GM21737 (cell line): ENCODE results near the gene FAAP100.

Source experiments
- ATAC-seq: cut with Tn5 transposase; IDR thresholded peaks from one replicate; pipeline ENCODE4 v1.9.1; 2021; ENCODE audit warnings: mild to moderate bottlenecking, moderate library complexity; ENCODE audit not compliant: unreplicated experiment

FAAP100 gene

DNA sequence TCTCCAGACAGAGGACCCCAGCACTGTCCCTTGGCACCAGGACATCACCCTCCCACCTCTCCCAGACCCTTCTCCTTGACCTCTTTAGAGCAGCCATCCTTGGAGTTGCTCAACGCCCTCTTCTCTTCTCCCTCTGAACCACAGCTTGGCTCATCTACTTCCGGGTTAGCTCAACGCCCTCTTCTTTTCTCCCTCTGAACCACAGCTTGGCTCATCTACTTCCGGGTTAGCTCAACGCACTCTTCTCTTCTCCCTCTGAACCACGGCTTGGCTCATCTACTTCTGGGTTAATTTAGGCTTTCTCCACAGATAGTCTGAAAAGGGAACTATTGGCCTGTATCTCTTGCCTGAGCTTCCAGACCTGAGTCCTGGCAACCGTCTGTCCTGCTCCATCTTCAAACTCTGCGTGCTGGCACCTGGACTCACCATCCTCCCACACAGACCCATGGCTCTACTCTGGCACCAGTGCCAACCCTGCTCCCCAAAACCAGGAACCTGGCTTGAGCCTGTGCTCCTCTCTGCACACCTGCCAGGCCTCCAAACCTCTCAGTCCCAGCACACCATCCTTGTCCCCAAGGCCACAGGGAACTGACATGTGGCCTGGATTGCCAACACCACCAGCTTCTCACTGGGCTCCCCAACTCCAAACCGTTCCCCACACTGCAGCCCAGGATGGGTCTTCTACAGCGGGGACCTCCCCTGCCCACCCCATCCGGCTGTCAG lies 25.3 kb upstream of the FAAP100 start:
- ATAC-seq, result no peak

DNA sequence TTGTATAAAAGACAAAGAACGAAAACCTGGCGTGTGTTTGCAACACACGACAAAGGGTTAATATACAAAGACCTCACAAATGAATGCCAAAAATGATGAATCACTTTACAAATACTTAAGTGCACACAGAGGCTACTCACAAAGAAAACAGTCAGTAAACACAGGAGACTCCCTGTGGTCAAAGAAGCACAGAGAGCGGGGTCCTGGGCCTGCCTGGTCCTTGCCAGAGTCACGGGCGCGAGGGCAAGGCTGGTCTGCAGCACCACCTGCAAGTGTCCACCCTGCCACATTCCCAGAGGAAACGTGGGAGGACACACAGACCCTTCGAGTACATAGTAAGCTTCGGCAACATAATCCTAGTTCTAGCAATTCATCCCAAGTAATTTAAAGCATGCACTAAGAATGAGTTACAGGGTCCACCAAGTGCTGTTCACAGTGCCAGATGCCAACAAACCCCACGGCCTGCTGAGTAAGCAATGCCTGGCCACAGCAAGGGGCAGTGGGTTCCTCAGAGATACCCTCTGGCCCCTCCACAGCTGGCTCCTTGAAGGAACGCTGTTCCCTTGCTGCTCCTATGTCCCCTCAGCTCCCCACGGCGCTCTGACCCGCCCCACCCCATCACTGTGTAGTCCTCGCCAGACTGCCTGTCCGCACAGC lies 24.6 kb upstream of the FAAP100 start:
- no peak for ATAC-seq

DNA sequence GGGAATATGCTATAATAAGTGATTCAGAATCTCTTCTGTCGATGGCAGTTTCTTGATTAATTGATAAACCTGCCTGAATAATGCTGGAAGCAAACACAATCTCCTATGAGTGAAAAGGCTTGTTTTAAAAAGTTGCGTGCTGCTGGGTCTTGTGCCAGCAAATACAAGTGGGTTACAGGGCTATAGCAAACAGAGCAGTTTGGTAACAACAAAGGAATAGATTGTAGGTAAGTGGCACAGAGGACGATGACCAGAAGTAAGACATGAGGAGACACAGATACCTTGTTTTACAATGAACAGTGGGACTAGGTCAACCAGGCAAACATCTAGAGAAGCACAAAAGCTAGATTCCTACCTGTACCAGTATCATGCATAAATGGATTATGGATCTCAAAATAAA lies 23.7 kb upstream of the FAAP100 start:
- no peak for ATAC-seq

DNA sequence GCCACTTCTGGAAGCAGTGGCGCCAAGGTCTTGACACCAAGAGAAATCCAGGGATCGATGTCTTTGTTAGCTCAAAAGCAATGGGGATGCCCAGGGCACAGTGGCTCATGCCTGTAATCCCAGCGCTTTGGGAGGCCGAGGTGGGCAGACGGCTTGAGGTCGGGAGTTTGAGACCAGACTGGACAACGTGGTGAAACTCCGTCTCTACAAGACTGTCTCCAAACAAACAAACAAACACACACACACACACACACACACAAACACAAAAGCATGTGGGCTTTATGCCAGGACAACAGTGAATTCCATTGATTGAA lies 22.4 kb upstream of the FAAP100 start:
- no peak for ATAC-seq

- no peak for ATAC-seq
Measured at GRCh38 chr17:81573794-81574642, 21.9 kb upstream of the FAAP100 start.

GRCh38 chr17:81572563-81573168 lies 20.5 kb upstream of the FAAP100 start:
- ATAC-seq, result no peak

DNA sequence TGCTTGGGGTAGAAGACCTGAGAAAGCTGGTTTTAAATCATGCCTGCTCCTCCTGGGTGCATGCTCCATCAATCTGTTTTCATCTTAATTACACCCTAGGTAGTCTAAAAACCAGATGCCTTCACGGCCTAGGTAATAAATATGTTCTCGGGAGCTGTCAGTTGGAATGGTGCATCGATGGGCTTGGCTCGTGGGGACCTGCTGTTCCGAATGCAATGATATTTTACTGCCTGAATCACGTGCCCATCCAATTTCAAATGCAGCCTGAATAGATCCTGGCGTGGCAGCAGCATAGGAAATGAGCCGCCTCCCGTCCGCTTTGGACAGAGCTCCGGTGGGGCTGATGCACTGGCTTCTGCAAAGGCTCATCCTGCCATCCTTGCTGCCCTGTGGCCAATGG lies 18.8 kb upstream of the FAAP100 start:
- ATAC-seq, result no peak

DNA sequence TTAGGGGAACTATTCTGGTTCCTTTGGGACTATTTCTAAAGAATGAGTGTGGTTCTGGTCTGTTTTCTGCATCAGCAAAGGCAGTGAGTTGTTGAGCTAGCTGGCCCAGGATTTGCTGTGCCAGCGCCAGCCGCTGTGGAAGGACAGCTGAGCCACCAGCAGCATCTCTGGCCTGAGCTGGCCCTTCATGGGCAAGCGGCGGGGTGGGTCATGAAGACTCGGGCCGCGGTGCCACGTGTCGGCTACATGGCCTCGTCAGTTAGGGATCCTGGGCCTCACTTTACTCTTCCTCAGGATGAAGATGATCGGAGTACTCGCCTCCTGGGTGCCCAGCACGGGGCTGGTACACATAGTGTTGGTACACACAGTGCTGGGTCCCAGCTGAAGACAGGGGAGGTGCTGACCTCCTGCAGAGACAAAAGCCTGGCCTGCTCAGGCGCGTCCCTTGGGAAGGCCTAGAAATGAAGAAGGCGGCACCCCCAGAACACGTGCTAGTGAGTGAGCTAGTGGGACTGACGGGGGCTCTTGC lies 17.9 kb upstream of the FAAP100 start:
- no peak for ATAC-seq

GRCh38 chr17:81568416-81568815 lies 16.3 kb upstream of the FAAP100 start:
- ATAC-seq, result no peak

- ATAC-seq, result no peak
Measured at GRCh38 chr17:81567191-81567590, 15.0 kb upstream of the FAAP100 start.

DNA sequence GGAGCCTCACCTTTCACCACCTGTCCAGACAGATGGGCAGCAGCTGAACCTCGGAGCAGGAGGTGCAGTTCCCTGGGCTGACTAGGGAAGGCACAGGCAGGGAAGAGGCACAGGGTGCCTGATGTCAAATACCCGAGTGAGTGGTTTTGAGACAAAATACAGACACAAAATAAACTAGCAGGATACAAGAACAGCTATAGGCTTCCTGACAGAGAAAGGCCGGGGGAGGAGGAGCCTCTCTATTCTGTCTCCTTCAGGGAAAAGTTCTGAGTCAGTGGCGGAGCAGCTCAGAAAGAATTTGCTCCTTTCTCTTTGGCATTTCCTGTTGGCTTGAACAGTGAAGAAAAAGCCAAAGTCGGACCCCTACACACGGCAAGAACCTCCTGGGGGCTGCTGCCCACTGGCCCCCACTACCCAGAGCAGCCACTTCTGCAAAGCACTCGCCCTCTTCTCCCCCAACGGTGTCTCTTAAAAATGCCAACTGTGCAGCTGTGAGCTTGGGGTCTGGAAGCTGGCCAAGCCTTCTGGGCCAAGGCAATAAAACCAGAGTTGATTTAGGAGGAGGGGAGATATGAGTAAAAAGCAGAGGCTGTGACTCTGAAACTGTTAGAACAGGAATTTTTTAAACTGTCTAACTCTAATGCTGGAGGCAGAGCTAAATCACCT lies 14.4 kb upstream of the FAAP100 start:
- ATAC-seq, result no peak

GRCh38 chr17:81565231-81565630 lies 13.1 kb upstream of the FAAP100 start:
- ATAC-seq, result no peak

- ATAC-seq, result no peak
Measured at GRCh38 chr17:81564778-81565177, 12.6 kb upstream of the FAAP100 start.

DNA sequence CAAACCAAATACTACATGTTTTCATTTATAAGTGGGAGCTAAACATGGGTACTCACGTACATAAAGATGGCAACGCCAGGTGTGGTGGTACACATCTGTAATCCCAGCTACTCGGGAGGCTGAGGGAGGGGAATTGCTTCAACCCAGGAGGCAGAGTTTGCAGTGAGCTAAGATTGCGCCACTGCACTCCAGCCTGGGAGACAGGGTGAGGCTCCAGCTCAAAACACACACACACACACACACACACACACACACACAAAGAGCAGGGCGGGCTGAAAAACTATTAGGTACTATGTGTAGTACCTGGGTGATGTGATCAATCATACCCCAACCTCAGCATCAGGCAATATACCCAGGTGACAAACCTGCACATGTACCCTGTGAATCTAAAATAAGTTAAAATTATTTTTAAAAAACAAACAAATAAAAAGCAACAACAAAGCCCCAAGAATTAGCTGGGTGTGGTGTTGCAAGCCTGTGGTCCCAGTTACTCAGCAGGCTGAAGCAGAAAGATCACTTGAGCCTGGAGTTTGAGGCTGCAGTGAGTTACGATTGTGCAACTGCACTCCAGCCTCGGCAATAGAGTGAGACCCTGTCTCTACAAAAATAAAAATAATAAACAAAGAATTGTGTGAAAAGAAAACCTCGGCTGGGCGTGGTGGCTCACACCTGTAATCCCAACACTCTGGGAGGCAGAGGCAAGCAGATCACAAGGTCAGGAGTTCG lies 11.9 kb upstream of the FAAP100 start:
- ATAC-seq, result no peak

- ATAC-seq, result no peak
Measured at GRCh38 chr17:81561494-81561885, 9.3 kb upstream of the FAAP100 start.

DNA sequence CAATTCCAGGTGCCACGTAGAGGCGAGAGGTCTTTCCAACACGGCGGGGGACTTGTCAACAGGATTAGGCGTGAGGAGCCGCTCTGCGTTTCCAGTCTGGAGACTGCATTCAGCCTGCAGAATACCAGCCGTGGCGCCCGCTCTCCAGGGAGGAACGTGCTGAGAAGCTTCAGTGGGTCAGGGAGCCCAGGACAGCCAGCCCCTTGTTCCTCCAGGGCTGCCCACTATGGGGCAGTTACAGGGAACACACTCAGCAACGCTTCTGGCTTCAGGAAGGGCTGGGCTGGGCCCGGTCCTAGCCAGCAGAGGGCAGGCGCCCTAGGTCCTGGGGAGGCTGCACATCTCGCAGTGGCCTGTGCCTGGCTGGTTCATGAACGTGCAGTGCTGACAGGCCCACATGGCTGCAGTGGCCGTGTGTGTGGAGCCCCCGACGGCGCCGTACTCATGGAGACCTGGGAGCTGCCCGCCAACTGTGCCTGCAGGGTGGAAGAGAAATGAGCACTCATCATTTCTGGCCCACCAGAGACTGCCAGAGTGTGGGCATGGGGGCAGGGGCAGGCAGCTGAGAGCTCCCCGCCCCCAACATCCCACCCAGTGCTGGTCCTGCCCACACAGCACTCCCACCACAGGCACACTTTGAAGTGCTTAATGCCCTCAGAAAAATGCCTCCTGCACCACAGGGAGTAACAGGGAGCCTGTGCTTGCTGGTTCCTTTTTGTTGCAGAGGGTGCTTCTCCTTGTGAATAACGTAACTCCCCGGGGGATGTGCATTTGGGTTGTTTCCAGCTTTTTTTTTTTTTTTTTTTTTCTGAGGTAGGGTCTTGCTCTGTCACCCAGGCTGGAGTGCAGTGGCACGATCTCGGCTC lies 7.0 kb upstream of the FAAP100 start:
- ATAC-seq, result no peak

- no peak for ATAC-seq
Measured at GRCh38 chr17:81558115-81558468, 5.9 kb upstream of the FAAP100 start.

DNA sequence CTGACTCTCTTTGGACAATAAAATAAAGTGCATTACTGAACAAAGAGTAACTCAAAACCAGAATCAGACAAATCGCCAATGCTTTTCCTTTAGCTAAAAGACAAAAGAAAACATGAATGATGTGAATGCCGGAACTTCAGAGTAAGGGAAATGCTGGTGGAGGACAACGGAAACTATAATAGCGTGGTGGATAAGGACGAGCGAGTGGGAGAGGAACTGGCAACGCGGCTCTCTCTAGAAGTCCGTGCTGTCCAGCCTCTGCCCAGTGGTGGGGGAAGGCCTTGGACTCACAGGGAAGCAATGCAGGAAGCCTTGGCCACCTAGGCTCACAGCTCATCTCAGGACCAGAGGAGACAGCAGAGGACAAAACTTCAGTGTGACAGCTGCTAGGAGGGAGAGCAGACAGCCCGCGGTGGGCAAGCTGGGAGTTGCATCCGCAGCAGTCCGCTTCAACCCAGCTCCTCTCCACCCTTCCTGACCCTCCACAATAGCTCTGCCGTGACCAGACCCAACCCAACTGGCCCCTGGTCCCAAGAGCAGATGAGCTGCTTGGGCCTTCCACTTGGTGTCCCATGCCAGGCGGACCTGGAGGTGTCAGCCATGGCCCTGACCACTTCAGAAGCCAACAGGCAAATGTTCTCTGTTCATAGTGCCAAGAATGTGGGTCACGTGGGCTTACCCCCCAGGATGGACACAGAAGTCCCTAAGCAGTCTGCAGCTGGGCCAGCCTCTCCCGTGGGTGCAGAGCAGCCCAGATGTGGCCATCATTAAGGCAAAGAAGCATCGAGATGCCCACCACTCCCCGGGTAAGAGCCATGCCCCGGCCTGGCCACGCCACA lies 5.3 kb upstream of the FAAP100 start:
- ATAC-seq, result no peak
